NCI-H2171 (cell line): ENCODE results near the gene ZNF629.

Experiments used
- DNase-seq: peaks from one replicate; lab custom pipeline; 2025; lab: John Stamatoyannopoulos, UW

ZNF629 gene

GRCh38 chr16:30767767-30768465, 19.1 kb downstream of the ZNF629 start:
- DNase-seq = no peak

- no peak for DNase-seq
These were observed 20.1 kb downstream of the ZNF629 start for GRCh38 chr16:30766933-30767284.

- no peak for DNase-seq
These were observed 20.6 kb downstream of the ZNF629 start for GRCh38 chr16:30766206-30766932.

GRCh38 chr16:30764816-30765465, 22.1 kb downstream of the ZNF629 start:
- DNase-seq = no peak

GRCh38 chr16:30764086-30764485, 22.9 kb downstream of the ZNF629 start:
- DNase-seq = no peak

- DNase-seq = no peak
These were observed 23.8 kb downstream of the ZNF629 start for GRCh38 chr16:30762991-30763725.

GRCh38 chr16:30761928-30762902, 24.8 kb downstream of the ZNF629 start, which contains the start of the genes CFAP119 and RNF40:
Gene CFAP119, minus strand, starts transcription at chr16:30762062. Its CDS starts 314 bp downstream, at chr16:30761748.
Gene RNF40, plus strand, starts transcription at chr16:30762322. Its CDS starts 224 bp downstream, at chr16:30762546.
- peak; percentile 93 for DNase-seq

GRCh38 chr16:30761427-30761927, 25.5 kb downstream of the ZNF629 start:
- DNase-seq = peak; percentile 55

GRCh38 chr16:30760577-30761426, 26.2 kb downstream of the ZNF629 start:
- DNase-seq = no peak

GRCh38 chr16:30760001-30760559, 26.9 kb downstream of the ZNF629 start:
- DNase-seq = no peak

GRCh38 chr16:30758988-30759491, 28.0 kb downstream of the ZNF629 start:
- no peak for DNase-seq

- no peak for DNase-seq
These were observed 29.7 kb downstream of the ZNF629 start for GRCh38 chr16:30757316-30757715.

- no peak for DNase-seq
These were observed 30.3 kb downstream of the ZNF629 start for GRCh38 chr16:30756781-30757100.

GRCh38 chr16:30755955-30756780, 30.8 kb downstream of the ZNF629 start:
- no peak for DNase-seq

- DNase-seq = no peak
These were observed 33.4 kb downstream of the ZNF629 start for GRCh38 chr16:30753596-30753995.

GRCh38 chr16:30750876-30751465, 36.0 kb downstream of the ZNF629 start:
- DNase-seq = no peak

- DNase-seq = no peak
These were observed 36.8 kb downstream of the ZNF629 start for GRCh38 chr16:30750201-30750600.
